ENCODE results near the gene ADK.

ADK gene

DNA sequence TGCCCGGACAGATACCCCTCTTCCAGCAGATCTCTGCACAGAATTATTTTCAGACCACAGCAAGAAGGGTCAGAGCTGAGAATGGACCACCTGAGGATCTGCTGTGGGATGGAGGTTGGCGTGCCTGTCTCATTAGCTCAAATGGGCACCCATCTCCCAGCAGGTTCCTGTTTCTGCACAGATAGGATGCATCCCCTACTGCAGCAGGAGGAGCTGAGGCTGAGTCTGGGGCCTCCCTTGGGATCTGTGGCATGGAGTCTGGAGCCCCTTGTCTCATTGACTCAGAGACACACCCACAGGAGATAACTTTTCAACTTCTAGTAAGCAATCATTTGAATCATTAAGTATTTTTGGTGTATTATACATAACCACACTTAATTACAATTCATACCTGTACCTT is 212.7 kb downstream of the ADK start:
- Histone ChIP-seq H3K27ac (replicated peaks) (no peak overlapping the region), H3K4me3 (replicated peaks; ENCODE audit: insufficient read depth, low read length) (no peak overlapping the region), H3K27me3 (ENCODE audit: insufficient read depth, poor library complexity, severe bottlenecking) (no peaks in the 10 kb centered on the region)
- TF ChIP-seq, protein P1, sequence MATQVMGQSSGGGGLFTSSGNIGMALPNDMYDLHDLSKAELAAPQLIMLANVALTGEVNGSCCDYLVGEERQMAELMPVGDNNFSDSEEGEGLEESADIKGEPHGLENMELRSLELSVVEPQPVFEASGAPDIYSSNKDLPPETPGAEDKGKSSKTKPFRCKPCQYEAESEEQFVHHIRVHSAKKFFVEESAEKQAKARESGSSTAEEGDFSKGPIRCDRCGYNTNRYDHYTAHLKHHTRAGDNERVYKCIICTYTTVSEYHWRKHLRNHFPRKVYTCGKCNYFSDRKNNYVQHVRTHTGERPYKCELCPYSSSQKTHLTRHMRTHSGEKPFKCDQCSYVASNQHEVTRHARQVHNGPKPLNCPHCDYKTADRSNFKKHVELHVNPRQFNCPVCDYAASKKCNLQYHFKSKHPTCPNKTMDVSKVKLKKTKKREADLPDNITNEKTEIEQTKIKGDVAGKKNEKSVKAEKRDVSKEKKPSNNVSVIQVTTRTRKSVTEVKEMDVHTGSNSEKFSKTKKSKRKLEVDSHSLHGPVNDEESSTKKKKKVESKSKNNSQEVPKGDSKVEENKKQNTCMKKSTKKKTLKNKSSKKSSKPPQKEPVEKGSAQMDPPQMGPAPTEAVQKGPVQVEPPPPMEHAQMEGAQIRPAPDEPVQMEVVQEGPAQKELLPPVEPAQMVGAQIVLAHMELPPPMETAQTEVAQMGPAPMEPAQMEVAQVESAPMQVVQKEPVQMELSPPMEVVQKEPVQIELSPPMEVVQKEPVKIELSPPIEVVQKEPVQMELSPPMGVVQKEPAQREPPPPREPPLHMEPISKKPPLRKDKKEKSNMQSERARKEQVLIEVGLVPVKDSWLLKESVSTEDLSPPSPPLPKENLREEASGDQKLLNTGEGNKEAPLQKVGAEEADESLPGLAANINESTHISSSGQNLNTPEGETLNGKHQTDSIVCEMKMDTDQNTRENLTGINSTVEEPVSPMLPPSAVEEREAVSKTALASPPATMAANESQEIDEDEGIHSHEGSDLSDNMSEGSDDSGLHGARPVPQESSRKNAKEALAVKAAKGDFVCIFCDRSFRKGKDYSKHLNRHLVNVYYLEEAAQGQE (IDR thresholded peaks at IDR 0.05; ENCODE audit: insufficient replicate concordance, low read depth): no peak
- TF ChIP-seq SPI1 (IDR thresholded peaks at IDR 0.05; ENCODE audit: borderline replicate concordance, low read depth) (no peak), POLR2AphosphoS5 (IDR thresholded peaks at IDR 0.05; ENCODE audit: low read depth) (no peak), GABPA (IDR thresholded peaks at IDR 0.05; ENCODE audit: low read depth) (no peak)
- TF ChIP-seq, protein P2, sequence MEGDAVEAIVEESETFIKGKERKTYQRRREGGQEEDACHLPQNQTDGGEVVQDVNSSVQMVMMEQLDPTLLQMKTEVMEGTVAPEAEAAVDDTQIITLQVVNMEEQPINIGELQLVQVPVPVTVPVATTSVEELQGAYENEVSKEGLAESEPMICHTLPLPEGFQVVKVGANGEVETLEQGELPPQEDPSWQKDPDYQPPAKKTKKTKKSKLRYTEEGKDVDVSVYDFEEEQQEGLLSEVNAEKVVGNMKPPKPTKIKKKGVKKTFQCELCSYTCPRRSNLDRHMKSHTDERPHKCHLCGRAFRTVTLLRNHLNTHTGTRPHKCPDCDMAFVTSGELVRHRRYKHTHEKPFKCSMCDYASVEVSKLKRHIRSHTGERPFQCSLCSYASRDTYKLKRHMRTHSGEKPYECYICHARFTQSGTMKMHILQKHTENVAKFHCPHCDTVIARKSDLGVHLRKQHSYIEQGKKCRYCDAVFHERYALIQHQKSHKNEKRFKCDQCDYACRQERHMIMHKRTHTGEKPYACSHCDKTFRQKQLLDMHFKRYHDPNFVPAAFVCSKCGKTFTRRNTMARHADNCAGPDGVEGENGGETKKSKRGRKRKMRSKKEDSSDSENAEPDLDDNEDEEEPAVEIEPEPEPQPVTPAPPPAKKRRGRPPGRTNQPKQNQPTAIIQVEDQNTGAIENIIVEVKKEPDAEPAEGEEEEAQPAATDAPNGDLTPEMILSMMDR (IDR thresholded peaks at IDR 0.05; ENCODE audit: insufficient read depth, low read length): no peak
- DNase-seq (ENCODE audit: low read depth in 1 of 2, low spot score in 1 of 2): no peak

DNA sequence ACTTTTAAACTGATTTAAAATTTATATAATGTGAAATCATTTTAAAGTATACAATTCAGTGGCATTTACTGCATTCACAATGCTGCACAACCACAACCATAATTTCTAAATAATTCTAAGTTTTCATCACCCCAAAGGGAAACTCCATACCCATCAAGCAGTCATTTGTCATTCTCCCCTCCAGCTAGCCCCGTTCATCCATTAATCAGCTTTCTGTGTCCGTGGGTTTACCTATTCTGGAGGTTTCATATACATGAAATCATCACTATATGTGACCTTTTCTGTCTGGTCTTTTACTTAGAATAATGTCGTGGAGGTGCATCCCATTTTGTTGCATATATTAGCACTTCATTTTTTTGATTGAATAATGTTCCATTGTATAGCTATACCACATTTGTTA is 214.1 kb downstream of the ADK start:
- TF ChIP-seq, protein P2 (IDR thresholded peaks at IDR 0.05; ENCODE audit: insufficient read depth, low read length): no peak
- TF ChIP-seq GABPA (IDR thresholded peaks at IDR 0.05; ENCODE audit: low read depth): no peak
- TF ChIP-seq SPI1 (IDR thresholded peaks at IDR 0.05; ENCODE audit: borderline replicate concordance, low read depth): no peak
- TF ChIP-seq POLR2AphosphoS5 (IDR thresholded peaks at IDR 0.05; ENCODE audit: low read depth): no peak
- TF ChIP-seq, protein P1 (IDR thresholded peaks at IDR 0.05; ENCODE audit: insufficient replicate concordance, low read depth): no peak

DNA sequence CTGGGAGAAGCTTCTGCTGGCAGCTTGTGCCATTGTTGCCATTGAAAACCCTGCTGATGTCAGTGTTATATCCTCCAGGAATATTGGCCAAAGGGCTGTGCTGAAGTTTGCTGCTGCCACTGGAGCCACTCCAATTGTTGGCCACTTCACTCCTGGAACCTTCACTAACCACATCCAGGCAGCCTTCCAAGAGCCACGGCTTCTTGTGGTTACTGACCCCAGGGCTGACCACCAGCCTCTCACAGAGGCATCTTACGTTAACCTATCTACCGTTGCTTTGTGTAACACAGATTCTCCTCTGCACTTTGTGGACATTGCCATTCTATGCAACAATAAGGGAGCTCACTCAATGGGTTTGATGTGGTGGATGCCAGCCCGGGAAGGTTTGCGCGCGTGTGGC is 220.7 kb downstream of the ADK start:
- no peak for DNase-seq (ENCODE audit: low read depth in 1 of 2, low spot score in 1 of 2)

More for the DNA sequence above, 214.1 kb downstream of the ADK start:
- Histone ChIP-seq H3K27ac (replicated peaks) (no peak overlapping the region), H3K4me3 (replicated peaks; ENCODE audit: insufficient read depth, low read length) (no peak overlapping the region), H3K27me3 (ENCODE audit: insufficient read depth, poor library complexity, severe bottlenecking) (no peaks in the 10 kb centered on the region)
- no peak for DNase-seq (ENCODE audit: low read depth in 1 of 2, low spot score in 1 of 2)

More for the DNA sequence above, 220.7 kb downstream of the ADK start:
- Histone ChIP-seq H3K27me3 (ENCODE audit: insufficient read depth, poor library complexity, severe bottlenecking) (no peaks in the 10 kb centered on the region), H3K4me3 (replicated peaks; ENCODE audit: insufficient read depth, low read length) (no peak overlapping the region), H3K27ac (replicated peaks) (no peak overlapping the region)
- TF ChIP-seq SPI1 (IDR thresholded peaks at IDR 0.05; ENCODE audit: borderline replicate concordance, low read depth) (no peak), POLR2AphosphoS5 (IDR thresholded peaks at IDR 0.05; ENCODE audit: low read depth) (no peak), GABPA (IDR thresholded peaks at IDR 0.05; ENCODE audit: low read depth) (no peak)
- TF ChIP-seq, protein P1 (IDR thresholded peaks at IDR 0.05; ENCODE audit: insufficient replicate concordance, low read depth): no peak
- TF ChIP-seq, protein P2 (IDR thresholded peaks at IDR 0.05; ENCODE audit: insufficient read depth, low read length): no peak

Data from HL-60 (cell line).